Stimulated activated CD8-positive, alpha-beta memory T cell treated with anti-CD3 and anti-CD28 coated beads, Interleukin-15, amount 100 ng/mL, for 4 hours (primary cell): ENCODE results near the gene RNF150.
"Not testable (repeated sequence)": the region's sequence is repeated elsewhere in the genome, so short reads cannot be mapped to it uniquely, and the experiment has no call there.

Experiments used
- DNase-seq, 2 donors: peaks; one replicate each; pipeline ENCODE4 v3.0.0-alpha.2; 2020; ENCODE audit warnings: low read depth in 2 of 2

Gene RNF150

DNA sequence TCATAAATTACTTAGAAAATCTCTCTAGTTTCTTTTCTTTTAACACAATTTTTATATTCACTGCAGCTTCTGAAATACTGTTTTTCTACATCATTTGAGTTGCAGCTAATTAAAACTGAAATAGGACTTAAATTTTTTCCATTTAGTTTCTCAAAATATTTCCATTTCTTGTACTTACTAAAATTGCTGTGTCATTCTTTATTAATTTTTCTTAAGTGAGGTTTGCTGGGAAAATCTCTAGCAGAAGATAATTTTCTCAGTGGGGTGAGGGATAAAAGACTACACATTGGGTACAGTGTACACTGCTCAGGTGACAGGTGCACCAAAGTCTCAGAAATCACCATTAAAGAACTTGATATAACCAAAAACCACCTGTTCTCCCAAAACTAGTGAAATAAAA is 57.7 kb downstream of the RNF150 start:
- no peak for DNase-seq

DNA sequence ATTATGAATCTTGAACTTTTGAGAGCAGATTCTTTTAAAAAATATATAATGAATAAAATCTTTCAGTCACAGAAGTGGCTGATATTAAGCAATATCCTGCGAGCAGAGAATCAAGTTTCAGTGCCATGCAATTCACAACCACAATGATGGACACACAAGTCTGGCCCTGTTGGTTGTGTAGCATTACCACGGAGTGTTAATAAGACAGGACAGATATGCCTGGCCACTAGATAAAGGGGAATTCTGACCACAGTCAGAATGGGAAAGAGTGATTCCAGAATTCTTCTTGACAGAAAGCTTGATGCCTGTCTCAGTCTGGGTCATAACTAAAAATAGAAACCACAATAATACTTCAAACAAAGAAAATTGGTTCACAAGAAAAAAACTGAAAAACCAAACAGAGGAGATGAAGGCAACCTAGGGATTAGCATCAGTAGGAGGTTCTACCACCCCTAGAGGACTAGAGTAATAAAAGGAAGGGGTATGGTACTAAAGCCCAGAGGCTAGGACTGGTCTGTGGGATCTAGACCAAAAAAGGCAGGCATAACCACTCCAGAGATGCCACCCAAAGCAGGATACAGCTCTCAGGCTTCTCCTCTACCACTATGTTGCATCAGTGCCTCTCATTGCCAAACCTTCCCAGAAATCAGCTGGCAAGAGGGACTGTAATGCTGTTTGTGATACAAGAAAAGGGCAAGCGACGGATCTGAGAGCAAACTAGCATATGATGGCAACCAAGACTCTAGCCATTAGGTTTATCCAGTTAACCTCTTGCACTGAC is 59.0 kb downstream of the RNF150 start:
- DNase-seq: no peak

DNA sequence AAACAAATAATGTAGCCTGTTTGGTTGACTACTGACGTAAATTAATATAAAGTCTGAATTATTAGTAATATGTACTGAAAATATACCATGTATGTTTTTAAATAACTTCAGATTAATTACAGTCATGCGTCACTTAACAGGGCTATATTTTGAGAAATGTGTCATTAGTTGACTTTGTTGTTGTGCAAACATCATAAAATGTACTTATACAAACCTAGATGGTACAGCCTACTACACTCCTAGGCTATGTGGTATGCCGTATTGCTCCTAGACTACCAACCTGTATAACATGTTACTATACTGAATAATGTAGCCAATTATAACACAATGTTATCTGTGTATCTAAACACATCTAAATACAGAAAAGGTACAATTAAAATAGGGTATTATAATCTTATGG is 66.6 kb downstream of the RNF150 start:
- DNase-seq: no peak

DNA sequence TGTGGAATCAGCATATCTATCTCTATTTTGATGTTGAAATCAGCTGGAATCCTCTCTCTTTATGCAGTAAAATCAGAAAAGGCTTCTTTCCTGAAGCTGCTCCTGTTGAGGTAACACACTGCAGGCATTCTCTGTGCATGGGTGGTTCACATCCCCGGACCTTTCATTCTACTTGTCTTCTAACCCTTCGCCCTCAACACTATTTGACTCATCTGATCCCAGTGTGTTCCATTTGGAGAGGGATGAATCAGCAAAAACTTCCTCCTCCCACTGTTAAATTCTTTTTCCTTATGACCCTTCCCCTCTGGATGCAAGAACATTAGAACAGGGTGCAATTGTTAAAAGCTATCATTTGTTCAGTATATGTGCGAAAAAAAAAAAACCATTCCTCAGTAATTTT is 67.4 kb downstream of the RNF150 start:
- DNase-seq: no peak

DNA sequence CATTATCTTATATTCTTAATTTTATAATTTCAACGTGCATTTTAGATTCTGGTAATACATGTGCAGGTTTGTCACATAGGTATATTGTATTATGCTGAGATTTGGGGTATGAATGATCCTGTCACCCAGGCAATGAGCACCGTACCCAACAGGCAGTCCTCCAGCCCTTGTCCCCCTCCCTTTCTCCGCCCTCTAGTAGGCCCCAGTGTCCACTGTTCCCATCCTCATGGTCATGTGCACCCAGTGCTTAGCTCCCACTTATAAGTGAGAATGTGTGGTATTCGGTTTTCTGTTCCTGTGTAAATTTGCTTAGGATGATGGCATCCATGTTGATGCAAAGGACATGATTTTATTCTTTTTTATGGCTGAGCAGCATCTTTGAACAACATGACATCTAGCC is 70.6 kb downstream of the RNF150 start:
- DNase-seq: no peak

DNA sequence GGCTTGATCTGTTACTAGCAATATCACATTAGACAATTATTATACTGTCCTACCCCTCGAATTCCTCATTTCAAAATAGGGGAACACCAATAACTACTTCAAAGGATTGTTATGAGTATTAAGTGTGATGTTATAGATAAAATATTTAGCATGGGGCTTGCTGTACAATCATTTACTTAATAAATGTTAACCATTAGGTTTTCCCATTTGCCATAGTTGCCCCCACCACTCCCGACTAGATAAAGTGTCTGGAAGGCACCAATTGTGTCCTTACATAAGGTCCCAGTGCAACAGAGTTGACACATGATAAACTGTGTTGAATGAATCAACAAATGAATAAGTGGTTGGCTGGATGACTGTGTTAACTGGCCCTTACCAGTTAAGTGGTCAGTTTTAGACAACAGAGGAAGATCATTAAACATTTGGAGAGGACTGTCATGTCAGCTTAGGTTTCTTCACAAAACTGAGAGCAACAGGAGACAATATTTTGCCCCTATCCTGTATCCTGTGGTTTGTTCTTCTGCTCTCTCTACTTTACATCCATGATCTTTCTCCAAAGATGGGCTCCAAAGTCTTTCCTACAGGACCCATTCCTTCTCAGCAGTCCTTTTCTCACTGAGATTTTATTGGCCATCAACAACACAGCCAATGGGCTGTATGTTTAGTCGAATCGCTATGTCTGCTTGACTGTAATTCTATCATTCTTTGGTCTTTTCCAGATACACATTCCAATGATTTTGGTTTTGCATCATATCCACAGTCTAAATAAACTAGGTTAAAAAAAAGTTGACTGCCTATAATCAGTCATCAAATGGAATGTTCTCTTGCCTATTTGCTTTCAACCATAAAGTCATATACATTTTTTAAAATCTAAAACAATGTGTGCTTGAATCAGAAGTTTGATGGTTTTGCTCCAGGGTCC is 74.4 kb downstream of the RNF150 start:
- DNase-seq: no peak

DNA sequence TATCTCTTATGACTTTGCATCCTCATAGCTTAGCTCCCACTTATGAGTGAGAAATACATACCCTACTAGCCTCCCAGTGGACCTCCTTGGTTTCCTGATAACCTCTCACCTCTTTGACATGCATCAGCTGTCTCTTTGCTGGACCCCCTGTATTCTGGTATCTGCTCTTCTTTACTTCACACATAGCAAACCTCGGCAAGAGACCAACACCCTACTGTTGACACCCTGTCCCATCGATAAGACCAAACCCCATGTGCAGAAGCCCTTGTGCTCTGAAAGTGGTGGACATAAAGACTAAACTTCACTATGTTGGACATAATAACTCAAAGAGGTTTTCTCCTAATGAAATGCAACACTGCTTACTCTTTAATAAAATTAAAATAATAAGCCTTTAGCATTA is 75.7 kb downstream of the RNF150 start:
- DNase-seq: no peak

DNA sequence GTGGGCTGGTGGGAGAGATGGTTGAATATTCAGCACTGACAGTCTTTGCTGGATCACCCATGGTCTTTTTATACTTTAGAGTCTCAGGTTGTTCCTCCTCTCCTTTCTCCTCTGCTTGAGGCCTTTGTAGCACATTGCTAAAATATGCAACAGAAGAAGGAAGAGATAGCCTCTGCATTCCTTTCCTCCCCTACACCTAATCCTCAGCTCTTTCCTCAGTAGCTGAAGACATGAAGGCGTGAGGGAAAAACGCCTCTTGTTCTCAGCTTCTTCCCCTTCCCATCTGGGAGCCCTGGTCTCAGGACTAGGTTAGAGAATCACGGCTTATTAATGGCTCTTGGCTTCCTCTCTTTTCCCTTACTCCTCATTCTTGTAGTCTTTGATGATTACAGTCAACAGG is 76.8 kb downstream of the RNF150 start:
- DNase-seq: no peak

DNA sequence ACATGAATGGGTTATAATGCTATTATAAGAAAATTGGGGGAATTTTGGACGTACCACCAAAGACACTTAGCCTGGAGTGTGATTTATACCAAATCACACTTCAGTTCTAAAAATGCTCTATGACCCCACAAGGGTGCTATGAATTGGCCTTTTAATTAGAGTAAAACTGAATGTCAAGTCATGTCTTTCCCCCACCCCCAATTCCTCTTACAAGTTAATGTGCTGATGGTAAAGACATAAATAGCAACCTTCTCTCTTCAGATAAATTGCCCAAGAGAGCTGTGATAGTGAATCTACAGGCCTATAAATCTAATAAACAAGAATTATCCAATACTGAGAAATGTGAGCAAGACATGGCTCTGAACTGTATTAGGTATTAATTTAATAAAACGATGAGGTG is 78.8 kb downstream of the RNF150 start:
- no peak for DNase-seq

DNA sequence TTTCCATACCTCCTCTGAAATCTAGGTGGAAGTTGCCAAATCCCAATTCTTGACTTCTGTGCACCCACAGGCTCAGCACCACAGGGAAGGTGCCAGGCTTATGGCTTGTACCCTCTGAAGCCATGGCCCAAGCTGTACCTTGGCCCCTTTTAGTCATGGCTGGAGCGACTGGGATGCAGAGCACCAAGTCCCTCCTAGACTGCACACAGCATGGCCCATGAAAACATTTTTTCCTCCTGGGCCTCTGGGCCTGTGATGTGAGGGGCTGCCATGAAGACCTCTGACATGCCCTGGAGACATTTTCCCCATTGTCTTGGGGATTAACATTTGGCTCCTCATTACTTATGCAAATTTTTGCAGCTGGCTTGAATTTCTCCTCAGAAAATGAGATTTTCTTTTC is 82.3 kb downstream of the RNF150 start:
- not testable (repeated sequence) for DNase-seq

DNA sequence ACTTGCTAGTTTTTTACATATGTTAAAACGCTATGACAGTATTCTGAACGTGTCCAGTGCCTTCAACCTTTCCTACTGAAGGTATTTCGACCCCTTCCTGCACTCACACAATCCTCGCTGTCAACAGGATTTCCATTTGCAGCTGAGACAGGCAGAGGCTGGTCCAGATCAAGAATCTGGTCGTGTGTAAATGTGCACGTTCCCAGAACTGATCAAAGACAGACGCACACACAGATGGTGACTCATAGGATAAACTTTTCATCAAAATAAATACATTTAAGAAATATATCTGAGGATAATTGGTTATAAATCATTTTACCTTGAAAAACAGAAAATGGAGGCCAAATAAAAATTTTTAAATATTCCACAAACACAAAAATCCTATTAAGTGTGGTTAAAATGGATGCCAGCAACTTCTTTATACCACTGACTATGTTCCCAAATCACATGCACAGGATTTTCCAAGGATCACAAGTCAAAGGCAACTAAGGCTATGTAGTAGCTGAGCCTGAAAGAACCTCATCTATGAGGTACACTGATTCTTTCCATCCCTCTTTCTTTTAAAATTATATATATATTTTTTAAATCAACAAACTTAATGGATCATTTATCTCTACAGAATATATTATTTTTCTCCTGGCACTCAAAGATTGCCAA is 85.9 kb downstream of the RNF150 start:
- DNase-seq: no peak

DNA sequence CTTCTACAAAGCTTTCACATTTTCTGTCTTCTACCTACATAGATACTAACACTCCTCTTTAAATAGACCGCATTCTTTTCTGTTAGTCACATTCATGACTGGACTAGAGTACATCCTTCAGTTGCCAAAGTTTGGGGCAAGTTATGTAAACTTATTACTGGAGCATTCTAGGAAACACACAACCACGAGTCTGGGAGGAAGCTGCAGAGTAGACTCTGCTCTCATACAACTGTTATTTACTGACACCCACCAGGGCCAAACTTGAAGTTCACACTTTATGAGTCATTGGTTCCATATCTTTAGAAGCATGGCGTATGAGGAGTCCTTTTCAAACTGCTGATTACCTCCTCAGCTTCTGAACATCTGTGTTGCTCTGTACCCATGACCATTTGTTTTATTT is 87.0 kb downstream of the RNF150 start:
- no peak for DNase-seq

DNA sequence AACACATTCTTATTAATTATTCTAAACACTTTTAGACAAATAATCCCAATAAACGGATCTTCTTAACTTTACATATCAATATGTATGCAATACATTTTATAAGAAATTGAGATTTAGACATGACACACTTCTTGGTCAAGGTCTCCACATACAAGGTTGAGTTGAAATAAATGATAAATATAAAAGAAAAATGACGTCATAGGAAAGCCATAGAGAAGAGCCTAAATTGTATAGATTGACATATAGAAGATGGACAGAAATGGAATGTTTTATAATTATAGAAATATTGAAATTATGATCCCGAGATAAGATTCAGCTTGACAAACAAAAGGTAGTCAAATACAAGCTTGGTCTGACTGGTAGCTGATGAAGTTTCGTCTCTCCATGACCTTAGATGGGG is 87.4 kb downstream of the RNF150 start:
- DNase-seq: no peak

DNA sequence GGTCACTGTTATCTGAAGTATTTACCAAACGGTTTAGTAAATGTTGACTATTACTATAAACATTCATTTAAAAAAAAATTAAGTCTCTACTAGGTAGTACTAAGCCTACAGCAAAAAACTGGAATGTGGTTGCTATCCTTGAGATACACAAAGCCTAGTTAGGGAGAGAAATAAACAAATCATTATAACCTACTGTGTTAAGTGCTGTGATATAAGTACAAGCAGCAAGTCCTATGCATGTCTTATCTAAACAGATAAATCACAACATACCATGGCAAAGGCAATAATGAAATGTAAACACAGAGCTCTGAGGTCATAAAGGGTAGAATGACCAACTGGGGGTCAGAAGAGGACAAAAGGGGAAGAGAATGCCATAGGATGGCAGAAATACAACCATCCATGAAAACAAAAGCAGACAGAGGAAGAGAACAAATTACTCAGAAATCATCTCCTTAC is 92.2 kb downstream of the RNF150 start:
- DNase-seq: no peak

DNA sequence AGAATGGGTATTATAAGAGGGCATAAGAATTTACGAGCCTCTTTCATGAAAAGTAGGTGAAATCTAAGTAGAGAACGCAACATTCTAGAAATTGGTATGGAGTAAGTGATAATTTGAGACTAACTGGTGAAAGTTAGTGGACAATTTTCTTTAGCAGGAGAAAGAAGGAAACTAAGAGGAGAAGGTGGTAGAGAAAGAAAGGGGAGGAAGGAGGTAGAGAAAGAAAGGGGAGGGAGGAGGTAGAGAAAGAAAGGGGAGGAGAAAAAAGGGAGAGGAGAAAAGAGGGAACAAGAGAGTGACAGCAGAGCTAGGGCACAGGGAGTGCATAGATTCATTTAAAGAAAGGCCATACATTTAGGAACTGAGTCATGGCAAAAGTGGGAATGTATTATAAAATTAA is 94.1 kb downstream of the RNF150 start:
- DNase-seq: no peak

DNA sequence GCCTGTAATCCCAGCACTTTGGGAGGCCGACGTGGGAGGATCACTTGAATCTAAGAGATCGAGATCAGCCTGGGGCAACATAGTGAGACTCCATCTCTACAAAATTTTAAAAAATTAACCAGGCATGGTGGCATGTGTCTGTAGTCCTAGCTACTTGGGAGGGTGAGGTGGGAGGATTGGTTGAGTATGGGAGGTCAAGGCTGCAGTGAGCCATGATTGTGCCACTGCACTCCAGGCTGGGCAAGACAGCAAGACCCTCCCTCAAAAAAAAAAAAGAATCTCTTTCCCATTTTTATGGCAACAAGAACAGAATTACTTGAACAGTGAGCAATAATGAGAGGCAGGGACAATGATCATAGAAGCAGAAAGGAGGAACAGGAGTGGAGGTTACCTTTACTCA is 94.8 kb downstream of the RNF150 start:
- no peak for DNase-seq

DNA sequence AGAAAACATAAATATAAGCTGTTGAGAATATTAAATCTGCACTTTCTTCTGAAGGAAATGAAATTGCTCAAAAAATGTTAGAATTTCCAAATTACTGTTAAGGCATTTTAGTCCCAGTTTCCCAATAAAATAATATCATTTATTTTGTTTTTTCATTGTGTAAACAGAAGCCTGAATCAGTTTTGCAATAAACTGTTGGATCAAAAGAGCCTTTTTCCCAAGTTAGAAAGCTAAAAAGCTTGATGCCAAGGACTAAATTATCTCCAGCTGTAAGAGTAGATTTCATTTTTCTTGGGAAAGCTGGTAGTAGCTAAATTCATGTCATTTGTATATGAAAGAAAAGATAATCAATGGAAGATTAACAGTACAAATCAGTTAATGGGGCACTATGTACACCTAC is 95.8 kb downstream of the RNF150 start:
- DNase-seq: no peak

DNA sequence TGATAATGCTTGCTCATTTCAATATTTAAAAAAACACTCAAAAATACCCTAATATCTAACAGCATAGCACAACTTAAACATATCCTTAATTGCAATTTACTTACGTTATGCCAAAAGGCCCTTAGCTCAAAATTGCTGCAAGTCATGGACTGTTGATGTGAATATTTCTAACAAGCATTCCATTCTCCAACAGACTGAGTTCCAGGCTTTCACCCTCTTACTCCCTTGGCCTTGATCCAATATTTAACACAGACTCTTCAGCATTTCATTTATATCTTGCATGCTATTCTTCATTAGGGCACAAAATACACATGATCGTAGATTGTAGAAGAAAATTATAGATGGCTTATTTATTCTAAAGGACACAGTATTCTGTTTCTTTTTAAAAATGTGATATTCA is 96.5 kb downstream of the RNF150 start:
- no peak for DNase-seq

DNA sequence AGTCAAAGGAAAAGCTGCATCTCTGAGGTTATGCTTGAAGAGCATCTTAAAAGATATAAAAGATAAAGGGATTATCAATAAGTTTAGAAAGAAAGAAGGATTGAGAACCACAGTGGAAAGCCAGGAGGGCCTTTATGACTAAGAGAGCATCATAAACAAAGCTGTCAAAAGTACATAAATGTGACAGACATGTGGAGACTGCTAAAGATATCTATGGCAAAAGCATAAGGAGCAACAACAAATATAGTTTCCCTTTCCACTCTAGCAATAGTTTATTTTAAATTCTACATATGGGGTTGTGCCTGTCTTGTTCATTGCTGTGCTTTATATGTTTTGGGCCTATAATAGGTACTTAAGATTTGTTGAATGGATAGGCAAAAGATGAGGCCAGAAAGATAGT is 97.3 kb downstream of the RNF150 start:
- DNase-seq: no peak

DNA sequence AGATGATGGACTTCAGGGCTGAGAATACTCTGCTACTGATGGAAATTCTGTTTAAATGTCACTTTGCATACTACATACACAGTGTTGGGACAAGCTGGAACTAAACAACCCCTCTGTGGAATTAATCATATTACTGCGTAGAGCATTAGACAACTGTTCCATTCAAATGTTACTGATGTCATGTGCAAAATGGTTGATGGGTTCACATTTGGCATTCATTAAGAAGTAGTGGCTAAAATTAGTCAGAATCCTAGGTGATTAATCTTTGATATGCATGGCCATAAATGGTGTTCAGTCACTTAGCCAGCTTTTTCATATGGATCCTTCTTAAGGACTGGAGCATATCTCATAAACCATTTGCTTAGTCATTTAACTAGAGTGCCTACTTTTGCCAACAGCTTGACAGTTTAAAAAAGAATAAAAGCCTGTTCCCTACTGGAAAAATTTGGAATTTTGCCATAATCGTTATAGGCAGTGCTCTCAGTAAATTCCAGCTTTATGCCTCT is 105.2 kb downstream of the RNF150 start:
- no peak for DNase-seq

DNA sequence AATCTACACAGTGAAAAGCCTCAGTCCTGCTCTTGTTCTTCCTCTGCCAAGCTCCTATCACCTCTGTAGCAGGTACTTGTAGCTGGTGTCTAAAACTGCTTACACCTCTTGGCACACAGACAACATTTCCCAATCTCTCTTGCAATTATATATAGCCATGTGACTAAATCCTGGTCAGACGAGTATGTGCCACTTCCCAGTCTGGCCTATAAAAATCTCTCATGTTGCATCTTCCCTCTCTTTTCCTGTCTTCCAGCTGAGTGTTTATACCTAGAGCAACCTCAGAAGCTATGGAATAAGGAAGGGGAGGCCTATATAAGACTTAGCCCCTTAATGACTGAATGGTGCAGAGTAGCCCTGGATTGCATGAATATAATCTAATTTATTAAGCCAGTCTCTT is 105.8 kb downstream of the RNF150 start:
- no peak for DNase-seq

DNA sequence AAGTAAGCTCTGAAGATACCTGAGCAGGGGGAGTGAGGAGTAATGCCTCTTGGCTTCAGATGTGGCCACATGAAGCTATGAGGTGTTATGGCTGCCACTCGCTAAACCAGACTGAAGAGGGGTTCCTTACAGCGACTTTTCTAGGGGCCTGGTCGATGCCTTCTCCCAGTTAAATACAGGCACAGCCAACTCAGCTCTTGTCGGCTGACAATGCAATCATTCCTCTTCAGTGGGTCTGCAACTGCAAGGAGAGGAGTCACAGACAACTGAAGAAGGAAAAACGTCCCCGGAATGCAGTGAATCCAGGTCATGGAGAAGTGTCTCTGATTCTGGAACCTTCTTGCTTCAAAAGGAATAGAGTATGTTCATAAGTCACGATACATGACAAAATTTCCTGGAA is 106.4 kb downstream of the RNF150 start:
- DNase-seq: no peak
